ENCODE measurements around the gene TOMM34. TPM values are rescaled to one million over a fixed set of nuclear protein-coding genes. Genes with fewer than 3 reads are reported as not detected.

Gene TOMM34
- total RNA-seq, 1 donor from 2014 or later = 11.1 TPM

DNA sequence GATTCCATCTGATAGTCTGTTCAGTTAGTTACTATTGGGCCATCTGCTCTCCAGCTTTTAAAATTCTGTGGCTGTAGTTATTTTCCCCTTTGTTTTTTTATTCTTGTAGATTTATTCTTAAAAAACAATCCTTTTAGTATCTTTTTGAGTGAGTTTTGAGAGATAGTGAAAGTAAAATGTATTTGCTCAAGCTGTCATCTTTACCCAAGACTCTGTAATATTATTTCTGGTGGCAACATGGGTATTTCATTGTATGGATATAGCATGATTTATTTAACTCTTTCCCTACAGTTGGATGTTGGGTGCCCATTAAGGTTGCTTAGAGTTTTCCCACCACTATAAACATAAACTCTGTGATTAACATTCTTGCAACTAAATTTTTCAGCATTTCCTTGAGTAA is 30.8 kb upstream of the TOMM34 start:
- intact Hi-C loops (cut with DNase I) = no loop called here
- Histone ChIP-seq H3K27ac (peak overlapping the region; percentile 63 to 75), H3K9me3 (no peaks in the 10 kb centered on the region), H3K27me3 (no peaks in the 10 kb centered on the region), H3K4me1 (peaks cover 3 to 12% of the 10 kb centered on the region in 2 donors), H3K4me3 (peak overlapping the region in 1 of 2 donors; percentile 25), H3K36me3 (peaks cover 8 to 15% of the 10 kb centered on the region in 2 donors)
- TF ChIP-seq, protein P1, sequence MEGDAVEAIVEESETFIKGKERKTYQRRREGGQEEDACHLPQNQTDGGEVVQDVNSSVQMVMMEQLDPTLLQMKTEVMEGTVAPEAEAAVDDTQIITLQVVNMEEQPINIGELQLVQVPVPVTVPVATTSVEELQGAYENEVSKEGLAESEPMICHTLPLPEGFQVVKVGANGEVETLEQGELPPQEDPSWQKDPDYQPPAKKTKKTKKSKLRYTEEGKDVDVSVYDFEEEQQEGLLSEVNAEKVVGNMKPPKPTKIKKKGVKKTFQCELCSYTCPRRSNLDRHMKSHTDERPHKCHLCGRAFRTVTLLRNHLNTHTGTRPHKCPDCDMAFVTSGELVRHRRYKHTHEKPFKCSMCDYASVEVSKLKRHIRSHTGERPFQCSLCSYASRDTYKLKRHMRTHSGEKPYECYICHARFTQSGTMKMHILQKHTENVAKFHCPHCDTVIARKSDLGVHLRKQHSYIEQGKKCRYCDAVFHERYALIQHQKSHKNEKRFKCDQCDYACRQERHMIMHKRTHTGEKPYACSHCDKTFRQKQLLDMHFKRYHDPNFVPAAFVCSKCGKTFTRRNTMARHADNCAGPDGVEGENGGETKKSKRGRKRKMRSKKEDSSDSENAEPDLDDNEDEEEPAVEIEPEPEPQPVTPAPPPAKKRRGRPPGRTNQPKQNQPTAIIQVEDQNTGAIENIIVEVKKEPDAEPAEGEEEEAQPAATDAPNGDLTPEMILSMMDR (IDR thresholded peaks at IDR 0.05) = no peak
- no peak for DNase-seq (ENCODE audit: low spot score in 2 of 2)

DNA sequence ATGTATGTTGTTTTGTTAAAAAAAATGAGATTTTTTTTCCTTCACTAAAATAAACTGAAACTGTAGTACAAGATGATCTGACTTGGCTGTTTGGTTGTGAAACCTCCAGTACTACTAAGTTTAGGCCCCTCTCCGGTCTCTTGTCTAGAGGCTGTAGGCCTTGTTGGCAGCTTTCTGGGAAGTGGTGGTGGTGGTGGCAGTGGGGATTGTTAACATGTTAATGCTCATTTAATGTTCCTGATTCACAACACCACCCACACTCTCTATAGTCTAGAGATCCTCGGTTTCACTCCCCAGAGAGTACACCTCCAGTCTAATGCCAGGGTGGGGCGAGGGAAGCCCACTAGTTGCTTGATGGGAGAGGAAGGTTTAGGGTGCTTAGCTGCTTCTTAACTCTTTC is 30.2 kb upstream of the TOMM34 start:
- Histone ChIP-seq H3K27me3 (no peaks in the 10 kb centered on the region), H3K36me3 (peaks cover 5 to 13% of the 10 kb centered on the region in 2 donors), H3K4me3 (peak overlapping the region in 1 of 2 donors; percentile 25), H3K4me1 (peaks cover 3 to 12% of the 10 kb centered on the region in 2 donors), H3K9me3 (no peaks in the 10 kb centered on the region), H3K27ac (peak overlapping the region; percentile 63 to 75)
- DNase-seq (ENCODE audit: low spot score in 2 of 2) = no peak
- TF ChIP-seq, protein P1 (IDR thresholded peaks at IDR 0.05) = no peak
- intact Hi-C loops (cut with DNase I) = no loop called here

DNA sequence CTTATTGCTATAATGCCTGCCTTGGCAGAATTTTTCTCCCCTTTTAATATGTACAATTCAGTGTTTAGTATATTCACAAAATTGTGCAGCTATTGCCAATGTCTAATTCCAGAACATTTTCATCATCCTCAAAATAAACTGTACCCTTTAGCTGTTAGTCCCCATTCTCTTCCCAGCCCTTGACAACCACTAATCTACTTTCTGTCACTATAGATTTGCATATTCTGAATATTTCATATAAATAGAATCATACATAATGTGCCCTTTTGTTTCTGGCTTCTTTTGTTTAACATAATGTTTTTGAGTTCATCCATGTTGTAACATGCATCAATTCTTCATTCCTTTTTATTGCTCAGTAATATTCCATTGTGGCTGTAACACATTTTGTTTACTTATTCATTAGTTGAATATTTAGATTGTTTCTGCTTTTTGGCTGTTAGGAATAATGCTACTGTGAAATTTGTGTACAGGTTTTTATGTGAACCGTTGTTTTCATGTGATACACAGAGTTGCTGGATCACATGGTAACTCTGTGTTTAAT is 28.5 kb upstream of the TOMM34 start:
- Histone ChIP-seq H3K27me3 (no peaks in the 10 kb centered on the region), H3K27ac (no peak overlapping the region), H3K9me3 (no peaks in the 10 kb centered on the region), H3K4me1 (peaks cover 1 to 10% of the 10 kb centered on the region in 2 donors), H3K4me3 (no peak overlapping the region), H3K36me3 (peaks cover 5 to 14% of the 10 kb centered on the region in 2 donors)
- intact Hi-C loops (cut with DNase I) = no loop called here
- DNase-seq (ENCODE audit: low spot score in 2 of 2) = no peak
- TF ChIP-seq, protein P1 (IDR thresholded peaks at IDR 0.05) = no peak

DNA sequence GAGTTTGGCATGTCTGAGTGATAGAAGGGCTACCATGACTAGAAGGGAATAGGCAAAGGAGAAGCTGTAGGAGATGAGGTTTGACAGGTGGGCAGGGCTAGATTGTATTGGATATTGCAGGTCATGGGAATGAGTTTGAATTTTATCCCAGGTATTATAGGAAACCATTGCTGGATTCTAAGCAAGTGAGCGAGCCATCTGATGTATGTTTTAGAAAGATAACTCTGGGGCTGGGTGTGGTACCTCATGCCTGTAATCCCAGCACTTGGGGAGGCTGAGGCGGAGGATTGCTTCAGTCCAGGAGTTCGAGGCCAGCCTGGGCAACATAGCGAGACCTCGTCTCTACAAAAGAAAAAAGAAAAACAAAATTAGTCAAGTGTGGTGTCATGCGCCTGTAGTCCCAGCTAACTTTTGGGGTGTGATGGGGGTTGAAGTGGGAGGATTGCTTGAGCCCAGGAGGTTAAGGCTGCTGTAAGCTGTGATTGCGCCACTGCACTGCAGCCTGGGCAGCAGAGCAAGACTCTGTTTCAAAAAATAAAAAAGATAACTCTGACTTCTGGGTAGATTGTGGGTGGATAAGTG is 23.0 kb upstream of the TOMM34 start:
- intact Hi-C loops (cut with DNase I) = no loop called here
- Histone ChIP-seq H3K27me3 (no peaks in the 10 kb centered on the region), H3K4me1 (no peaks in the 10 kb centered on the region), H3K36me3 (peaks cover 26 to 57% of the 10 kb centered on the region in 2 donors), H3K27ac (no peak overlapping the region), H3K4me3 (no peak overlapping the region), H3K9me3 (no peaks in the 10 kb centered on the region)
- DNase-seq (ENCODE audit: low spot score in 2 of 2) = no peak
- TF ChIP-seq, protein P1 (IDR thresholded peaks at IDR 0.05) = no peak

DNA sequence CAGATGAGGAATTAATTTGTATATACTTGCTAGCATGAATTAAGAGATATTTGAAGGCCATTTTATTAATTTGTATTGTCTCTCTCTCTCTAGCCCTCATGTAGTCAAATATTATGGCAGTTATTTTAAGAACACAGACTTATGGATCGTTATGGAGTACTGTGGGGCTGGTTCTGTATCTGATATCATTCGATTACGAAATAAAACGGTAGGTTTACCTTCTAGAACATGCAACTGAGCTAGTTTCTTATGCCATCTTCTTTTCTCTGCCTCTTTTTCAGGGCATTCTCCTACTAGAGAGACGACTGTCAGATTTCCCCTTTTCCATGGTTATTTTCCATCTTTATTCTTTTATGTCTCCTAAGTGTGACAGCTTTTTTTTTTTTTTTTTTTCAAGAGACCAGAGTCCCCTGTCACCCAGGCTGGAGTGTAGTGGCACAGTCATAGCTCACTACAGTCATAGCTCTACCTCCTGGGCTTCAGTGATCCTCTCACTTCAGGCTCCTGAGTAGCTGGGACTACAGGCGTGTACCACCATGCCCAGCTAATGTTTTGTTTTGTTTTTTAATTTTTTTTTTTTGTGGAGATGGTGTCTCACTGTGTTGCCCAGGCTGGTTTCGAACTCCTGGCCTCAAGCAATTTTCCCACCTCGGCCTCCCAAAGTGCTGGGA is 21.7 kb upstream of the TOMM34 start:
- DNase-seq (ENCODE audit: low spot score in 2 of 2) = no peak
- no peak overlapping the region for H3K27ac ChIP-seq
- H3K9me3 ChIP-seq = no peaks in the 10 kb centered on the region
- intact Hi-C loops (cut with DNase I) = no loop called here
- no peak overlapping the region for H3K4me3 ChIP-seq
- no peaks in the 10 kb centered on the region for H3K4me1 ChIP-seq
- TF ChIP-seq, protein P1 (IDR thresholded peaks at IDR 0.05) = no peak
- H3K27me3 ChIP-seq = no peaks in the 10 kb centered on the region
- H3K36me3 ChIP-seq = peaks cover 26 to 63% of the 10 kb centered on the region in 2 donors

All from ascending aorta (tissue), 2 donors.